Activated CD4-positive, alpha-beta memory T cell treated with anti-CD3 and anti-CD28 coated beads for 36 hours (primary cell): Measurements from ENCODE around the gene PARP6. TPM values are rescaled to one million over a fixed set of nuclear protein-coding genes. Genes with fewer than 3 reads are reported as not detected.

Source experiments
- CTCF ChIA-PET: fragments of 350-600 bp; sonication (Branson Sonifier 250); formaldehyde crosslinking; loops from one replicate; lab custom pipeline; 2021; ENCODE audit warnings: antibody characterized with exemption, inconsistent platforms; lab: Charles Lee
- POLR2A ChIA-PET: fragments of 350-600 bp; sonication (Branson Sonifier 250); formaldehyde crosslinking; loops from one replicate; lab custom pipeline; 2021; ENCODE audit warnings: antibody characterized with exemption; lab: Charles Lee
- DNase-seq: peaks from one replicate; pipeline ENCODE4 v3.0.0-alpha.2; 2020
- H3K27ac Mint-ChIP-seq: one replicate; pipeline ENCODE4 v1.8.0; 2021; ENCODE audit warnings: mixed read lengths
- H3K27me3 Mint-ChIP-seq: one replicate; pipeline ENCODE4 v1.8.0; 2021; ENCODE audit warnings: mixed read lengths
- H3K36me3 Mint-ChIP-seq: one replicate; pipeline ENCODE4 v1.8.0; 2021; ENCODE audit warnings: mixed read lengths
- H3K4me1 Mint-ChIP-seq: one replicate; pipeline ENCODE4 v1.8.0; 2021; ENCODE audit warnings: low read depth, mixed read lengths
- H3K4me3 Mint-ChIP-seq: one replicate; pipeline ENCODE4 v1.8.0; 2021; ENCODE audit warnings: mild to moderate bottlenecking, mixed read lengths
- H3K9me3 Mint-ChIP-seq: one replicate; pipeline ENCODE4 v1.8.0; 2021; ENCODE audit warnings: mixed read lengths
- intact Hi-C: fragments of 100-400 bp; cut with micrococcal nuclease; formaldehyde crosslinking; loops from one replicate; pipeline ENCODE4 v1.15.1; 2023
- total RNA-seq, 2 experiments: library from RNA; stranded (reverse); gene quantifications; one replicate each; pipeline ENCODE4 v1.2.3, GENCODE V29; 2021

Gene PARP6
- total RNA-seq, 2 experiments from 2014 or later: 42.8 to 44.5 TPM

DNA sequence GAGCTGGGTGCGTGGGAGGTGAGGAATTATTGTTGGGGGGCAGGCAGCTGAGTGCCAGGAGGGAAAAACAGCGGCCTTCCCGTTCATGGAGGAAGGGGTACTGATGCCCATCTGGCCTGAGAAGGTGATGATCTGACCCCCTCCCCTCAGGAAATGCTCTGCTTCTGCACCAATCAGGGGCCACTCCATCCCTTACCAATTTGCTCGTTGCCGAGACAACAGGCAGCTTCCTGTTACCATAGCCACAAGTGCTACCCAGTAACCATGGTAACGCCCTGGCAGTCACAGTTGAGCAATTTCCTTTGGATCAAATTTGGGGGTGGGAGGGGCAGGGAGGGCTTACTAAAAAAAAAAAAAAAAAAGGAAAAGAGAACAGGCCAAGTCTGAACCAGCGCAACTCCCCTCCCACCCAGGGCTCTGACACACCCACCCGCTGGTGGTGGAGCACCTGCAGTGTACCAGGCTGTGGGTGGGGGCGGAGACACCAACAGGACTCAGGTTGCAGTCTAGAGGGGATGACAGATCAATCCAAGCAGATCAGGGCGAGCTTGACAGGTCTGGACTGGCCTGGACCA, 33.9 kb upstream of the PARP6 start:
- no peak overlapping the region for H3K27ac Mint-ChIP-seq
- intact Hi-C loops: no loop called here
- peaks cover 11% of the 10 kb centered on the region for H3K4me1 Mint-ChIP-seq
- no peaks in the 10 kb centered on the region for H3K9me3 Mint-ChIP-seq
- ChIA-PET CTCF (no interaction called here), POLR2A (no interaction called here)
- H3K4me3 Mint-ChIP-seq: no peak overlapping the region
- DNase-seq: peak; percentile 60
- H3K36me3 Mint-ChIP-seq: no peaks in the 10 kb centered on the region
- H3K27me3 Mint-ChIP-seq: no peaks in the 10 kb centered on the region

DNA sequence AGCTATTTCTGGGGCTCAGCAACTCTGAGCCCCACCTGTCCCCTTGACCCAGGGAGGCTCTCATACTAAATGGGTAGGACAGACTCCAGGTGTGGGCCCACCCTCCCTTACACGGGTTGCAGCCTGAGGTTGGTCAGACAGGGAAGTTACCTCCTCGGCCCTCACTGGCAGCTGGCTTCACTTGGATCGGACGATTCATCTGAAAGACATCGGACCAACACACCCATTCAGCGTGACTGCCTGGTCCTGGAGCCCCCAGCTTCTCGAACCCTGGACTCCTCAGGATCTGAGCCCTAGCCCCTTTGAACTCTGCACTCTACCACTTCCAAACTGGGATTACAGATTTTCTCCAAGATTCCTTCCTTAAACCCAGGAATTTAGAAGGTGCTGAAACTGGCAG, 32.2 kb upstream of the PARP6 start:
- intact Hi-C loops: no loop called here
- CTCF ChIA-PET: no interaction called here
- POLR2A ChIA-PET: no interaction called here

DNA sequence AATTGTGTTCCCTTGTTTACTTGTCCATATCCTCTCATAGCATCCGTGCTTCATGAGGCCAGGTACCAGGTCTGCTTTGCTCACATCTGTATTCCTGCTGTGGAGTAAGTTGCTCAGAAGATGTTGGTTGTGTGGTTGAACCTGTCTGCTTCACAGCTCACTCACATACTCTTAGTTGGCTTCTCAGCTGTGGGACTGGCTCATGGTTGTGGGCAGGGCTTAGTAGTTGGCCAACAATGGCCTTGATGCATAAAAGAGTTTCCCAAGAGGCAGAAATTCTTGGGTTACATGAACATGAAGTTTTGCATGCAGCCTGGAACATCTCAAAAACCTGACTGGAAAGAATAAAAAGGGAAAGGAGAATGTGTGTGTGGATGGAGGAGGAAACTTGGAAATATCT, 30.6 kb upstream of the PARP6 start:
- no peak overlapping the region for H3K4me3 Mint-ChIP-seq
- H3K27me3 Mint-ChIP-seq: no peaks in the 10 kb centered on the region
- no peaks in the 10 kb centered on the region for H3K9me3 Mint-ChIP-seq
- no peaks in the 10 kb centered on the region for H3K36me3 Mint-ChIP-seq
- intact Hi-C loops: no loop called here
- POLR2A ChIA-PET: no interaction called here
- H3K4me1 Mint-ChIP-seq: peaks cover 11% of the 10 kb centered on the region
- no peak for DNase-seq
- no peak overlapping the region for H3K27ac Mint-ChIP-seq
- CTCF ChIA-PET: interaction anchor here (2.1 kb wide), 1 partner anchor 10 kb away, joined by 12 read pairs; no protein-coding TSS in a partner anchor

More for the DNA sequence above, 32.2 kb upstream of the PARP6 start:
- Mint-ChIP-seq H3K4me1 (peaks cover 11% of the 10 kb centered on the region), H3K27me3 (no peaks in the 10 kb centered on the region), H3K9me3 (no peaks in the 10 kb centered on the region), H3K36me3 (no peaks in the 10 kb centered on the region), H3K27ac (no peak overlapping the region), H3K4me3 (no peak overlapping the region)
- DNase-seq: no peak

DNA sequence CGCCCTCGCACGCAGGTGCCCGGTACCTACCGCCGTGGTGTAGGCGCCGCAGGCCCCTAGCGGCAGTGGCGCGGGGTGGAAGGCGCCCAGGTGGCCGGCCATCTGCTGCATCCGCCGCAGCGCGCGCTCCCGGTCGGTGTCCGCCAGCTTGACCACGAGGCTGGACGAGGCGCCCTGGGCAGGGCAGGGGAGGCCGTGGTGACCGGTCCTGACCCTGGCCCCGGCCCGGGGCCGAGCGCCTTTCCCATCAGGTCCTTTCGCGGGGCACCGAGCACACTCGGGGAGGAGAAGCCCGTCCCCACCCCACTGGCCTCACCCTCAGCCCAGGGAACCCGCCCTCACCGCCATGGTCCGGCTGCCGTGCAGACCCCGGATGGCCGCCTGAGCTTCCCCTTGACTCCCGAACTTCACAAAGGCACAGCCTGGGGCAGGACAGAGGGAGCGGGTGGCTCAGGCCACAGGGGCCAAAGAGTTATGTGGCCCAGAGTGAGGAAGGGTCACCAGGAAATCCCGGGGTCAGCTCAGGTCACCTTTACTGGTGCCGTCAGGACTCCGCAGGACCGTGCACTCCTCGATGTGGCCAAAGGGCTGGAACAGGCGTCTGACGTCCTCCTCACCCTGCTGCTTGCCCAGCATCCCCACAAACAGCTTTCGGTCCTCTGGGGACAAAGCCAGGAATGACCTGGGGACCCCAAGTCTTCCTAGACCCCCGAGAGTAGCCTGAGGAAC, 17.4 kb upstream of the PARP6 start:
- Mint-ChIP-seq H3K4me1 (no peaks in the 10 kb centered on the region), H3K27me3 (no peaks in the 10 kb centered on the region), H3K36me3 (peaks cover 2% of the 10 kb centered on the region)

DNA sequence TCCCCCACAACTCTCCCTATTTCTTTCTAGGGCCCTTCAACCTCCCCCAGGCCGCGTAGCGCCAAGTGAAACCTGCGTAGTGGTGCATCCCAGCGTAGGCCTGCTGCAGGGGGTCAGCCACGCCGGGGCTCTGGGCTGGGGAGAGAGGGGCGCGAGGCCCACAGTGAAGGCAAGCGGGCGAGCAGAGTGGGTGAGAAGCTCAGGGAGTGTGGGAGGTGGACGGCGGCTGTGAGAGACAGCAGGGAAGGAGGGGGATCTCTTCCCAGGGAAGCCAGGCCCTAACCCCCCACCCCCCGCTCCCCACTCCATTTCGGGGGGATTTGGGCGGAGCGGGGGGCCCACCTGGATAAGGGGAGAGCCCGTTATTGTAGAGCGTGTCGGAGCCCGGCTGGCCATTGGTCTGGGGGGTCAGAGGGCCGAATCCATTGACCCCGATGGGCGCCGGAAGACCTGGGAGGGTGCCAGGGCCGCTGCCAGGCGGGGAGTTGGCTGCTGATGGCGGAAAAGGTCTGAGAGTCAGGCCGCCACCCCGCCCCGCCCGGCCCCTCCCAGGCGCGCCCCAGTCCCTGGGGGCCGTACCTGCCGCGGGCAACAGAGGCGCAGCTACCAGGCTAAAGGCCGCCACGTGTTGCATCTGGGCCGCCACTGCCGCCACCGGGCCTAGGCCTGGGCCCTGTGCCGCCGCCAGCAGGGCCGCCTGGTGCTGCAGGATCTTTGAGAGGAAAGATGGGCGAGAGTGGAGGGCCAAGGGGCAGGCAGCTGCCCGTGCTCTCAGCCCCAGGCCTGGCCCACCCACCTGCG, 16.6 kb upstream of the PARP6 start:
- H3K4me1 Mint-ChIP-seq: no peaks in the 10 kb centered on the region
- H3K27me3 Mint-ChIP-seq: no peaks in the 10 kb centered on the region
- no peak overlapping the region for H3K27ac Mint-ChIP-seq
- intact Hi-C loops: no loop called here
- ChIA-PET CTCF (no interaction called here), POLR2A (interaction anchor here (0.5 to 0.6 kb wide), 2 partner anchors 90 to 154 kb away, joined by 3 to 4 read pairs; no protein-coding TSS in a partner anchor)
- no peaks in the 10 kb centered on the region for H3K36me3 Mint-ChIP-seq
- H3K9me3 Mint-ChIP-seq: no peaks in the 10 kb centered on the region
- H3K4me3 Mint-ChIP-seq: no peak overlapping the region
- no peak for DNase-seq

More for the DNA sequence above, 17.4 kb upstream of the PARP6 start:
- CTCF ChIA-PET: no interaction called here
- Mint-ChIP-seq H3K27ac (no peak overlapping the region), H3K4me3 (no peak overlapping the region), H3K9me3 (no peaks in the 10 kb centered on the region)
- no peak for DNase-seq
- POLR2A ChIA-PET: interaction anchor here (0.5 kb wide), 1 partner anchor 90 kb away, joined by 3 read pairs; no protein-coding TSS in a partner anchor
- intact Hi-C loops: no loop called here

DNA sequence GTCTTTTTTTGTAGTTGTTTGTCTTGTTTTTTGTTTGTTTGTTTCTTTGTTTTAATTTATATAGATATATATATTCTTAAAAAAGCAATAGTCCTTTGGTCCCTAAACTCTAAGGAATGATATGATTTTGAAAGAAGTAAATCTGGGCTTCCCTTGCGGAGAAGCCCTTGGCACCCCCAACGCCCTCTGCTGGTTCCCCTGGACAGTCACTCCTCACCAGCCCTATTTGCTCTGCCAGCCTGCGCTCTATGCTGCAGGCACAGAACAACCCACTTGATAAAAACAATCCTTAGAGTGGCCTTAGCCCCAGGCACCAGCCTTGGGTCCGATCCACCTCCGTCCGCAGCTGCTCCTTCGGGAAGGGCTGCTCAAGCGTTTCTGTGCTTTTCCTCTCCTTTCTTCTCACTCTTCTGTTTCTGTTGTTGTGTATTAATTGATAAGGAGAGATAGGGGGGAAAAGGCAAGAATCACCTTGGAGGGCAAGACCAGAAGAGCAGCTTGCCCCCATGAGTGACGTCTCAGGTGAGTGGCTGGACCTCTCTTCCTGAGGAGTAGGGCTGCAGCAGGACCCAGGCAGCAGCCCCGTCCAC, 13.7 kb upstream of the PARP6 start:
- intact Hi-C loops: loop anchor here (1.0 kb wide), 1 partner anchor 87 kb away; no protein-coding TSS in a partner anchor
- no peaks in the 10 kb centered on the region for H3K36me3 Mint-ChIP-seq
- DNase-seq: peak; percentile 55
- H3K4me3 Mint-ChIP-seq: no peak overlapping the region
- no peak overlapping the region for H3K27ac Mint-ChIP-seq
- POLR2A ChIA-PET: interaction anchor here (0.8 kb wide), 1 partner anchor 59 kb away, joined by 4 read pairs; no protein-coding TSS in a partner anchor
- no peaks in the 10 kb centered on the region for H3K27me3 Mint-ChIP-seq
- CTCF ChIA-PET: interaction anchor here (0.8 to 3.2 kb wide), 4 partner anchors 14 to 87 kb away, joined by 3 to 20 read pairs (median 4); partner anchors contain the start of gene GRAMD2A
- H3K4me1 Mint-ChIP-seq: no peaks in the 10 kb centered on the region
- no peaks in the 10 kb centered on the region for H3K9me3 Mint-ChIP-seq

DNA sequence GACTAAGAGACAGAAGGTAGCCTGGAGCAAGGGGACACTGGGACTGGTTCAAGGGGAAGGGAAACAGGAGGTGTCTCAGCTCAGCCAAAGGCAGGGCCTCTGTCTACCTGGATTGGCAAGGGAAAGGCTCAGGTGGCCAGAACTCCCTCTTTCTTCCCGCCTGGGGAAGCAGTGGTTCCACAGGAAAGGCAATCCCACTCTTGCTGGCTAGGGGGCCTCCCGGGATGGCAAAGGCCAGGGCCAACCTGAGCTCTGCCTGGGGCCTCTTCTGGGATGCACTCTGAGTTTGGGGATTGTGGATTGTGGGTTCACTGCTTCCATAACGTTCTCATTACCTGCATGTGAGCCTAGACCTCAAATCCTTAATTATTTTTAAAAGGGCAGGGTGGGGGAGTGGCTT, 13.0 kb upstream of the PARP6 start:
- Mint-ChIP-seq H3K4me1 (no peaks in the 10 kb centered on the region), H3K9me3 (no peaks in the 10 kb centered on the region), H3K27ac (no peak overlapping the region), H3K36me3 (no peaks in the 10 kb centered on the region), H3K27me3 (no peaks in the 10 kb centered on the region), H3K4me3 (no peak overlapping the region)
- POLR2A ChIA-PET: no interaction called here
- intact Hi-C loops: no loop called here
- no peak for DNase-seq
- CTCF ChIA-PET: interaction anchor here (0.9 to 3.2 kb wide), 4 partner anchors 12 to 86 kb away, joined by 4 to 20 read pairs (median 4); partner anchors contain the start of gene GRAMD2A

DNA sequence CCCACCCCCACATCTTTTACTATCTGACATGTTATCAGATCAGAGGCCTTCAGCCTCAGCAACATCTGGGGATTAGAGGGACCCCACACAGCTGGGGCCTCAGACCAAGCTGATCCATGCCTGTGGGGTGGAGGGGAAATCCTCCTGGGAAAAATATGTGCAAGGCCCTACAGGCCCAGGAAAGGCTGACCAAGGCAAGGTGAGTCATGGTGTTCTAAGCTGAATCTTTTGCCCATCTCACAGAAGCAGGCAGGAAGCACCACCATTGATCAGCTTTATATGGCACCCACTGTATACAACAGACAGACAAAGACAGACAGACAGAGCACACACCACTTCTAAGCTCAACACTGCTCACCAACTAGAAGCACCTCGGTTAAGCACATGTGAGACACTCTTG, 12.4 kb upstream of the PARP6 start:
- POLR2A ChIA-PET: no interaction called here
- Mint-ChIP-seq H3K4me1 (no peaks in the 10 kb centered on the region), H3K27ac (no peak overlapping the region), H3K9me3 (no peaks in the 10 kb centered on the region), H3K4me3 (no peak overlapping the region), H3K36me3 (no peaks in the 10 kb centered on the region), H3K27me3 (no peaks in the 10 kb centered on the region)
- intact Hi-C loops: no loop called here
- no peak for DNase-seq
- CTCF ChIA-PET: interaction anchor here (0.9 to 3.2 kb wide), 3 partner anchors 11 to 86 kb away, joined by 4 to 20 read pairs (median 4); partner anchors contain the start of gene GRAMD2A

DNA sequence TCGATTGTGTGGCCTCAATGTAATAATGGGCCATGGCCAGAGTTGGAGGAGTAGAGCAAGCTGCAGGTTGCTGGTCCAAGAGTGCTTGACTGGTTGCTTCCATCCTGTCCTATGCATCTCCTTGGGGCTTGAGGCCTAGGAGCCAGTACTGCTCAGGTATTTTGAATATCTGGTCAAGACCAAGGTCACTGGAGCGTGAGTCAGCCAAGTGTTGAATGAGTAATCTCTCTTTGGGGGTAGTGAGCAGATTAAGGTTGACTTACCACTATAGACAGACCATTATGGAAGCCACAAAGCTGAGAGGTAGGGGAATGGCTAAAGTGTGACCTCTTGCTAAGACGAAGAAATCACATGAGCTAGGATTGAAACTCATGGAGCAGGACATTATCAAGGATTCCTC, 9.4 kb upstream of the PARP6 start:
- ChIA-PET POLR2A (no interaction called here), CTCF (no interaction called here)
- Mint-ChIP-seq H3K4me3 (no peak overlapping the region), H3K4me1 (no peaks in the 10 kb centered on the region), H3K36me3 (no peaks in the 10 kb centered on the region), H3K9me3 (no peaks in the 10 kb centered on the region), H3K27ac (no peak overlapping the region), H3K27me3 (no peaks in the 10 kb centered on the region)
- intact Hi-C loops: no loop called here
- no peak for DNase-seq

DNA sequence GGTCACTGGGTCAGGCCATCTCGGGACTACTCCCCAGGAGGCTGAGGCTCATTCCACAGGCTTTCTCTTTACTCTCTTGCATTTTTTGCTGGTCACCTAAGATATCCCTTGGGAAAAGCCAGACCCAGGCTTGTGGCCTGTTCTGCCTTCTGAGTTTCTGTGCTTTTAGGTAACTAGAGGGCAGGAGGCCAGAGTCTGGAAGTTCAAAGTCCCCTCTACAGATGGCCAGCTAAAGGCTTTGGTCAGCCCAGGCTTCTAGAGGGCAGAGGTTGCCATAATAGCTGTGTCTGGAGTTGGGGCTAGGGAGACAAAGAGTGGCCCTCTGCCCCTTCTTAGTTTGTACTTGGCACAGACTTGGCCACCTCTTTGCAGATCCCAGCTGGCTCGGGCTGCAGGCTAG, 8.4 kb upstream of the PARP6 start:
- ChIA-PET POLR2A (no interaction called here), CTCF (interaction anchor here (1.0 to 1.2 kb wide), 2 partner anchors 32 to 54 kb away, joined by 3 to 4 read pairs; no protein-coding TSS in a partner anchor)
- H3K4me1 Mint-ChIP-seq: no peaks in the 10 kb centered on the region
- H3K27me3 Mint-ChIP-seq: no peaks in the 10 kb centered on the region
- no peaks in the 10 kb centered on the region for H3K9me3 Mint-ChIP-seq
- no peaks in the 10 kb centered on the region for H3K36me3 Mint-ChIP-seq
- no peak overlapping the region for H3K27ac Mint-ChIP-seq
- no peak for DNase-seq
- no peak overlapping the region for H3K4me3 Mint-ChIP-seq
- intact Hi-C loops: no loop called here

DNA sequence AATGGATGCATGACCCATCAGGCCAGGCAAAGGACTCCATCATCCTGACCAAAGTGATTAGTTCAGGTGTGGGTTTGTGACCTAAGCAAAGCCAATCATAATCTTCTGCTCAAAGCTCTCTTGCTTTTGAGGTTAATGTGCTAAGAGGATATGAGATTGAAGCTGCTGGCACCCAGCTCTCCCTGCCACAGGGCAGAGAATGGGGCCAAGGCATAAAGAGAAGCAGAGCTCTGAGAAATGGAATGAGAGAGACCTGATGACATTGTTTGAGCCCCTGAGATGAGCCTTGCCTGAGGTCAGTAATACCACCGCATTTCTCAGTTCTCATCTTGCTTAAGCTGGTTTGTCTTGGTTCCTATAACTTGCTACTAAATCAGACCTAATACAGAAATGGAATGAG, 6.4 kb upstream of the PARP6 start:
- Mint-ChIP-seq H3K27me3 (no peaks in the 10 kb centered on the region), H3K4me3 (no peak overlapping the region), H3K36me3 (no peaks in the 10 kb centered on the region), H3K9me3 (no peaks in the 10 kb centered on the region), H3K27ac (no peak overlapping the region), H3K4me1 (peaks cover 4% of the 10 kb centered on the region)
- CTCF ChIA-PET: interaction anchor here (0.7 kb wide), 1 partner anchor 34 kb away, joined by 5 read pairs; no protein-coding TSS in a partner anchor
- POLR2A ChIA-PET: no interaction called here
- intact Hi-C loops: no loop called here
- DNase-seq: no peak
